K562 (cell line): ENCODE data around the gene KLF13. TPM values are rescaled to one million over a fixed set of nuclear protein-coding genes. Genes with fewer than 3 reads are reported as not detected.

ENCODE experiments used
- ATAC-seq: fragments of 200-7000 bp; cut with Tn5 transposase; 3 replicates; pipeline ENCODE4 v1.9.1; 2020; ENCODE audit warnings: moderate library complexity
- BruUV-seq: library from RNA; stranded (reverse); fragments of 400-500 nt; replicated peaks from 2 replicates; lab custom pipeline; 2021; lab: Mats Ljungman, UMichigan
- CTCF ChIA-PET: fragments of 300-600 bp; formaldehyde crosslinking; extraction: SDS; loops from one replicate; lab custom pipeline; 2021; ENCODE audit warnings: low intra/inter-chr PET ratio; lab: Yijun Ruan, JAX
- POLR2A ChIA-PET: fragments of 300-600, 350-650 bp; sonication (Branson Sonifier 250); formaldehyde crosslinking; extraction: SDS; loops from one replicate; lab custom pipeline; 2021; ENCODE audit warnings: antibody characterized with exemption, inconsistent platforms; lab: Yijun Ruan, JAX
- DNase-seq, 4 experiments: peaks; one replicate each; pipeline versions ENCODE4 v3.0.0 to v3.0.0-alpha.2; 2011 to 2018; ENCODE audit warnings: low spot score in 3 of 4, mixed read lengths in 3 of 4; ENCODE audit errors: extremely low read depth in 1 of 4
- FAIRE-seq: peaks from 2 replicates; lab custom pipeline; 2011; peaks lifted over from hg19 to GRCh38; lab: Jason Lieb, UNC
- H2AFZ ChIP-seq: 2 replicates; pipeline ENCODE4 v1.6.0; 2011; ENCODE audit warnings: low read depth, low read length, control low read depth, inconsistent platforms
- H3K27ac ChIP-seq: fragments of 200-600 bp; 3 replicates; pipeline ENCODE4 v1.8.0; 2011; ENCODE audit warnings: low read depth, mild to moderate bottlenecking, control low read depth, inconsistent platforms, low read length, moderate library complexity, mixed read lengths; ENCODE audit errors: extremely low read depth
- H3K27me3 ChIP-seq, 2 experiments: fragments of 300-600 bp in 1 of 2; 2 replicates in 1 of 2; 3 replicates in 1 of 2; pipeline versions ENCODE4 v1.6.0 to v1.8.0; 2011; ENCODE audit warnings: inconsistent platforms in 2 of 2, low read length in 2 of 2, mild to moderate bottlenecking in 1 of 2, mixed read lengths in 1 of 2, moderate library complexity in 1 of 2; ENCODE audit not compliant: control insufficient read depth in 2 of 2, insufficient read depth in 2 of 2
- H3K36me3 ChIP-seq: fragments of 300-600 bp; 3 replicates; pipeline ENCODE4 v1.8.0; 2011; ENCODE audit warnings: mild to moderate bottlenecking, low read length, inconsistent platforms; ENCODE audit not compliant: control insufficient read depth, insufficient read depth
- H3K4me1 ChIP-seq, 2 experiments: fragments of 200-600 bp in 1 of 2; replicated peaks in 1 of 2; 2 replicates in 1 of 2; 3 replicates in 1 of 2; pipeline versions ENCODE4 v1.5.1 to v1.8.0; 2011; ENCODE audit warnings: inconsistent platforms in 2 of 2, low read length in 2 of 2, mild to moderate bottlenecking in 1 of 2, mixed read lengths in 1 of 2, moderate library complexity in 1 of 2; ENCODE audit not compliant: control insufficient read depth in 2 of 2, insufficient read depth in 2 of 2
- H3K4me2 ChIP-seq: 2 replicates; pipeline ENCODE4 v1.6.1; 2011; ENCODE audit warnings: low read length, control low read depth, inconsistent platforms, mixed read lengths; ENCODE audit not compliant: insufficient read depth
- H3K4me3 ChIP-seq: fragments of 200-600 bp; sonication (generic), shearing (Covaris generic); 2 replicates; pipeline ENCODE4 v1.5.1; 2016; ENCODE audit warnings: control low read depth, inconsistent platforms
- H3K79me2 ChIP-seq: fragments of 200-600 bp; 3 replicates; pipeline ENCODE4 v1.8.0; 2011; ENCODE audit warnings: low read length, inconsistent platforms; ENCODE audit not compliant: control insufficient read depth, insufficient read depth
- H3K9ac ChIP-seq, 2 experiments: 2 replicates each; pipeline versions ENCODE4 v1.6.0 to v1.6.1; 2011; ENCODE audit warnings: low read depth in 2 of 2, low read length in 2 of 2, control low read depth in 1 of 2, inconsistent platforms in 1 of 2, mild to moderate bottlenecking in 1 of 2, mixed read lengths in 1 of 2; ENCODE audit not compliant: insufficient read depth in 1 of 2
- H3K9me1 ChIP-seq: one replicate; pipeline ENCODE4 v1.6.0; 2011; ENCODE audit warnings: inconsistent platforms, mild to moderate bottlenecking, low read length, moderate library complexity; ENCODE audit not compliant: control insufficient read depth, insufficient read depth
- H3K9me3 ChIP-seq: replicated peaks from 2 replicates; pipeline ENCODE4 v1.5.1; 2011; ENCODE audit warnings: low read depth, low read length, inconsistent platforms; ENCODE audit not compliant: control insufficient read depth, insufficient read depth
- H4K20me1 ChIP-seq: replicated peaks from 2 replicates; pipeline ENCODE4 v1.6.1; 2011; ENCODE audit warnings: low read length, inconsistent platforms, mixed read lengths; ENCODE audit not compliant: control insufficient read depth, insufficient read depth
- BDP1 ChIP-seq: IDR thresholded peaks from 3 replicates; pipeline ENCODE4 v1.6.1; 2011; ENCODE audit not compliant: insufficient read length, insufficient read depth
- FOXK1 ChIP-seq: sonication (generic); formaldehyde crosslinking; IDR thresholded peaks from 2 replicates; pipeline ENCODE4 v1.8.0; 2022; ENCODE audit warnings: missing genetic modification reagents, mild to moderate bottlenecking, borderline replicate concordance
- FOXK2 ChIP-seq, 2 experiments: fragments of 450-650 bp; IDR thresholded peaks in 1 of 2; conservative IDR thresholded peaks in 1 of 2; 2 replicates each; pipeline ENCODE4 v1.6.1; 2016; ENCODE audit warnings: low read depth in 2 of 2, mild to moderate bottlenecking in 1 of 2
- HEY1 ChIP-seq: fragments of 250-450 bp; sonication (Bioruptor Pico); IDR thresholded peaks from 2 replicates; pipeline ENCODE4 v1.5.0; 2020; ENCODE audit warnings: mild to moderate bottlenecking, moderate library complexity, borderline replicate concordance
- NELFE ChIP-seq: IDR thresholded peaks from 2 replicates; pipeline ENCODE4 v1.6.1; 2011; ENCODE audit warnings: mild to moderate bottlenecking; ENCODE audit not compliant: insufficient read depth, insufficient read length
- NFE2 ChIP-seq: IDR thresholded peaks from 2 replicates; pipeline ENCODE4 v1.6.1; 2014; ENCODE audit warnings: antibody characterized with exemption, low read depth
- WGBS: fragments of 100-300 bp; shearing (Covaris generic); methylation state at CpG from one replicate; pipeline ENCODE4 v1.1.6; 2016; ENCODE audit warnings: low coverage, mixed read lengths; ENCODE audit not compliant: insufficient coverage; ENCODE audit errors: missing lambda C conversion rate; 5-methylcytosine and 5-hydroxymethylcytosine counted together
- in situ Hi-C: fragments of 300-500 bp; cut with MboI; formaldehyde crosslinking; loops from 4 replicates; pipeline ENCODE4 v1.15.0; 2018; ENCODE audit warnings: inconsistent platforms, mixed read lengths
- intact Hi-C: fragments of 100-400 bp; cut with micrococcal nuclease; formaldehyde crosslinking; loops from 2 replicates; pipeline ENCODE4 v1.14.2; 2022
- polyA plus RNA-seq, 8 experiments: library from polyadenylated mRNA; depleted of rRNA in 4 of 8; stranded (reverse) in 5 of 8; unstranded in 3 of 8; fragments of >200 nt; fragmentation: Nextera tagmentation in 2 of 8; fragmentation: Illumina TruSeq in 1 of 8; extraction: Ambion mirVana in 2 of 8; extraction: Trizol in 1 of 8; gene quantifications; 2 replicates each; pipeline versions ENCODE4 v1.2.1 to v1.2.3, GENCODE V29; 2011 to 2014; ENCODE audit warnings: inconsistent platforms in 1 of 8, missing spikeins in 1 of 8
- total RNA-seq, 7 experiments: library from RNA; depleted of rRNA in 6 of 7; stranded (reverse); fragments of >200 nt in 6 of 7; fragmentation: Illumina TruSeq in 2 of 7; extraction: Trizol in 2 of 7; gene quantifications; 2 replicates each; pipeline versions ENCODE4 v1.2.1 to v1.2.3, GENCODE V29; 2011 to 2021; ENCODE audit warnings: low replicate concordance in 1 of 7

KLF13 gene
- total and polyA plus RNA-seq, 9 of the 15 experiments (the other 6 are each of a cell fraction or from before 2014, with no cell fraction given) = 1.8 to 10.5 (median 4.8) TPM

- Histone ChIP-seq H3K9ac (peak overlapping the region in 1 of 2 experiments; percentile 37; a peak in 2 of 4 replicates), H3K79me2 (0 out of 3 replicates have a peak, but pooled peaks cover 2% of the 10 kb centered on the region)
- TF ChIP-seq FOXK2 (conservative IDR thresholded peaks at IDR 0.05 in 1 of 2, IDR thresholded peaks at IDR 0.05 in 1 of 2; ENCODE audit: low read depth in 2 of 2) (0 out of 4 replicates have a peak, but pooled peaks of 1 of the 2 experiments have one; percentile 19), FOXK1 (CRISPR knock-in tag) (no peak), NFE2 (no peak), BDP1 (no peak), HEY1 (CRISPR knock-in tag) (no peak), NELFE (no peak)
- TF ChIP-seq, all 486 proteins: peak for 1
- no peak overlapping the region for H3K27ac ChIP-seq
- POLR2A ChIA-PET = interaction anchor here (1.0 kb wide), 1 partner anchor 10 kb away, joined by 3 read pairs; no protein-coding TSS in a partner anchor
- H3K27me3 ChIP-seq = no peaks in the 10 kb centered on the region
- H3K9me1 ChIP-seq = no peaks in the 10 kb centered on the region
- no peak overlapping the region for H3K4me3 ChIP-seq
- FAIRE-seq (no peak), ATAC-seq (no peak), DNase-seq (no peak)
- WGBS = 28% methylated on average over 7 of the region's 7 CpGs
- H3K9me3 ChIP-seq = no peaks in the 10 kb centered on the region
- H3K4me2 ChIP-seq = no peak overlapping the region; the same call in 1 of the 2 replicates
- in situ Hi-C loops = no loop called here
- no peaks in the 10 kb centered on the region for H3K36me3 ChIP-seq
- intact Hi-C loops = no loop called here
- H3K4me1 ChIP-seq = peaks cover 35 to 36% of the 10 kb centered on the region in 2 experiments
- H2AFZ ChIP-seq = no peak overlapping the region
- H4K20me1 ChIP-seq = no peaks in the 10 kb centered on the region
- CTCF ChIA-PET = no interaction called here
- BruUV-seq = no TSS peak
Observed at GRCh38 chr15:31359702-31360111, 33.1 kb downstream of the KLF13 start.
